B cell (primary cell): ENCODE measurements around the gene NR1H2. TPM values are rescaled to one million over a fixed set of nuclear protein-coding genes. Genes with fewer than 3 reads are reported as not detected.

Experiments
- ATAC-seq: fragments of 200-7000 bp; cut with Tn5 transposase; one replicate; pipeline ENCODE4 v1.10.0; 2021; ENCODE audit warnings: low read depth, mild to moderate bottlenecking, moderate number of reproducible peaks, moderate library complexity
- CTCF ChIA-PET: fragments of 350-600 bp; sonication (Branson Sonifier 250); formaldehyde crosslinking; loops from one replicate; lab custom pipeline; 2021; ENCODE audit warnings: antibody characterized with exemption, inconsistent platforms; lab: Charles Lee
- POLR2A ChIA-PET: fragments of 350-600 bp; sonication (Branson Sonifier 250); formaldehyde crosslinking; loops from one replicate; lab custom pipeline; 2021; ENCODE audit warnings: antibody characterized with exemption; lab: Charles Lee
- DNase-seq: peaks from one replicate; pipeline ENCODE4 v3.0.0; 2013
- H2AFZ ChIP-seq: 2 replicates; pipeline ENCODE4 v1.6.1; 2012; ENCODE audit warnings: mild to moderate bottlenecking, low read depth, low read length; ENCODE audit not compliant: insufficient read depth, poor library complexity, severe bottlenecking
- H3K27ac ChIP-seq, 2 donors: 1 replicate in 1 of 2; 2 replicates in 1 of 2; pipeline ENCODE4 v1.5.1; 2012 to 2013; ENCODE audit warnings: low read length in 2 of 2, mild to moderate bottlenecking in 2 of 2, moderate library complexity in 1 of 2
- H3K27me3 ChIP-seq, 4 experiments: fragments of 200-600 bp in 1 of 4; sonication (generic) in 1 of 4; replicated peaks in 1 of 4; 1 replicate in 2 of 4; 2 replicates in 2 of 4; pipeline versions ENCODE4 v1.6.1 to v1.7.0; 2013 to 2016; ENCODE audit warnings: low read length in 3 of 4, mild to moderate bottlenecking in 2 of 4, mixed read lengths in 1 of 4, moderate library complexity in 1 of 4; ENCODE audit not compliant: insufficient read depth in 4 of 4, control insufficient read depth in 3 of 4; ENCODE audit errors: control extremely low read depth in 1 of 4
- H3K36me3 ChIP-seq, 2 experiments: replicated peaks in 1 of 2; 1 replicate in 1 of 2; 2 replicates in 1 of 2; pipeline versions ENCODE4 v1.6.1 to v1.7.1; 2013; ENCODE audit warnings: low read length in 1 of 2; ENCODE audit not compliant: insufficient read depth in 2 of 2, control insufficient read depth in 1 of 2; ENCODE audit errors: control extremely low read depth in 1 of 2, extremely low read depth in 1 of 2
- H3K4me1 ChIP-seq, 2 donors: fragments of 200-600 bp in 1 of 2; sonication (generic) in 1 of 2; 1 replicate in 1 of 2; 2 replicates in 1 of 2; pipeline versions ENCODE4 v1.5.1 to v1.6.1; 2013 to 2017; ENCODE audit warnings: low read length in 2 of 2; ENCODE audit not compliant: control insufficient read depth in 2 of 2, insufficient read depth in 2 of 2
- H3K4me2 ChIP-seq: replicated peaks from 2 replicates; pipeline ENCODE3; 2012; ENCODE audit warnings: mild to moderate bottlenecking, low read depth, low read length; ENCODE audit not compliant: poor library complexity, severe bottlenecking
- H3K4me3 ChIP-seq, 5 experiments: fragments of 200-600 bp in 1 of 5; sonication (generic) in 1 of 5; 1 replicate in 3 of 5; 2 replicates in 2 of 5; pipeline versions ENCODE4 v1.5.1 to v1.7.0; 2011 to 2016; ENCODE audit warnings: low read length in 4 of 5, mild to moderate bottlenecking in 4 of 5, low read depth in 2 of 5, control low read depth in 1 of 5, moderate library complexity in 1 of 5; ENCODE audit not compliant: insufficient read depth in 1 of 5; ENCODE audit errors: control extremely low read depth in 1 of 5, extremely low read depth in 1 of 5
- H3K79me2 ChIP-seq: fragments of 200-600 bp; sonication (generic); one replicate; pipeline ENCODE4 v1.6.0; 2016; ENCODE audit warnings: low read length; ENCODE audit not compliant: control insufficient read depth, insufficient read depth
- H3K9ac ChIP-seq: fragments of 200-600 bp; sonication (generic); 2 replicates; pipeline ENCODE4 v1.6.1; 2017; ENCODE audit warnings: mild to moderate bottlenecking, low read length, moderate library complexity
- H3K9me3 ChIP-seq, 3 donors: one replicate each; pipeline versions ENCODE4 v1.6.1 to v1.7.1; 2013; ENCODE audit warnings: low read length in 2 of 3; ENCODE audit not compliant: control insufficient read depth in 2 of 3, insufficient read depth in 1 of 3; ENCODE audit errors: control extremely low read depth in 1 of 3
- H4K20me1 ChIP-seq: 2 replicates; pipeline ENCODE4 v1.6.0; 2012; ENCODE audit warnings: mild to moderate bottlenecking, low read length; ENCODE audit not compliant: insufficient read depth, control insufficient read depth, poor library complexity, severe bottlenecking
- H3K27ac Mint-ChIP-seq: one replicate; pipeline ENCODE4 v1.8.0; 2021; ENCODE audit warnings: mixed read lengths
- H3K27me3 Mint-ChIP-seq: one replicate; pipeline ENCODE4 v1.8.0; 2021; ENCODE audit warnings: mixed read lengths
- H3K4me1 Mint-ChIP-seq: one replicate; pipeline ENCODE4 v1.8.0; 2021; ENCODE audit warnings: mixed read lengths
- H3K4me3 Mint-ChIP-seq: one replicate; pipeline ENCODE4 v1.8.0; 2021; ENCODE audit warnings: mixed read lengths
- H3K9me3 Mint-ChIP-seq: one replicate; pipeline ENCODE4 v1.8.0; 2022; ENCODE audit warnings: mixed read lengths; ENCODE audit not compliant: insufficient read depth
- CTCF ChIP-seq: fragments of 200-600 bp; IDR thresholded peaks from one replicate; pipeline ENCODE4 v1.8.0; 2022; ENCODE audit warnings: antibody characterized with exemption, mild to moderate bottlenecking
- EZH2 ChIP-seq: IDR thresholded peaks from 2 replicates; pipeline ENCODE4 v1.6.1; 2012; ENCODE audit warnings: borderline replicate concordance, low read depth, mild to moderate bottlenecking, moderate library complexity, low read length; ENCODE audit not compliant: insufficient read depth, poor library complexity, severe bottlenecking
- WGBS: methylation state at CpG from one replicate; pipeline ENCODE4 v1.1.5; 2013; ENCODE audit warnings: missing lambda C conversion rate; ENCODE audit not compliant: insufficient coverage; 5-methylcytosine and 5-hydroxymethylcytosine counted together
- intact Hi-C: fragments of 100-400 bp; cut with micrococcal nuclease; formaldehyde crosslinking; loops from one replicate; pipeline ENCODE4 v1.10.0; 2022
- polyA plus RNA-seq: library from polyadenylated mRNA; depleted of rRNA; stranded (reverse); fragments of >200 nt; gene quantifications from 2 replicates; pipeline ENCODE4 v1.2.3, GENCODE V29; 2012
- total RNA-seq, 2 donors: library from RNA; stranded (reverse); fragments of 120-200 nt in 1 of 2; gene quantifications; 1 replicate in 1 of 2; 2 replicates in 1 of 2; pipeline versions ENCODE4 v1.2.3 to v1.2.4, GENCODE V29; 2013 to 2022

NR1H2 gene
- total and polyA plus RNA-seq, 2 donors (not counting 1 experiment from before 2014, with no cell fraction given), result 116 to 164 TPM

DNA sequence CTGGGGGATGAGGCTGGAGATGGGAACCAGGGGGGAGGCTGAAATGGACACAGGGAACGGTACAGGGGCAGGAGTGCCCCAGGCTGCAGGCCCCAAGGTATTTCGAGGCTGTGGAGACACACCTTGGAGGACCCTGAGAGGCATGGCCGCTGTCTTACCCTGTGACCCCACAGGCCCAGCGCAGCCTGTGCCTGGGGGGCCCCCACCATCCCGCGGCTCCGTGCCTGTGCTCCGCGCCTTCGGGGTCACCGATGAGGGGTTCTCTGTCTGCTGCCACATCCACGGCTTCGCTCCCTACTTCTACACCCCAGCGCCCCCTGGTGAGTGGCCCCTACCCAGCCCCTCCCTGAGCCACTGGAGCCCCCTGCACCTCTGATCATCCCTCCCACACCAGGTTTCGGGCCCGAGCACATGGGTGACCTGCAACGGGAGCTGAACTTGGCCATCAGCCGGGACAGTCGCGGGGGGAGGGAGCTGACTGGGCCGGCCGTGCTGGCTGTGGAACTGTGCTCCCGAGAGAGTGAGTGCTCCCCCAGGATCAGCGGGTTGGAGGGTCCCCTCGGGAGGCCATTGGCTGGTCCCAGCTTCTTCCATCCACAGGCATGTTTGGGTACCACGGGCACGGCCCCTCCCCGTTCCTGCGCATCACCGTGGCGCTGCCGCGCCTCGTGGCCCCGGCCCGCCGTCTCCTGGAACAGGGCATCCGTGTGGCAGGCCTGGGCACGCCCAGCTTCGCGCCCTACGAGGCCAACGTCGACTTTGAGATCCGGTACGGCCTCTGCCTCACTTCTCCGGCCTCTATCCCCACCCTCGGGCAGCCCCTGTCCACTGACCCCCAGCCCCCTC lies 25.6 kb downstream of the NR1H2 start:
- no peak overlapping the region for H3K27ac Mint-ChIP-seq
- ChIA-PET CTCF (no interaction called here), POLR2A (no interaction called here)
- H3K79me2 ChIP-seq, result peaks cover 25% of the 10 kb centered on the region
- intact Hi-C loops, result no loop called here
- H3K4me1 ChIP-seq, result no peaks in the 10 kb centered on the region
- H3K27ac ChIP-seq, result no peak overlapping the region
- no peak overlapping the region for H3K4me2 ChIP-seq
- no peak overlapping the region for H3K4me3 ChIP-seq
- DNase-seq (no peak), ATAC-seq (no peak)
- no peak overlapping the region for H2AFZ ChIP-seq
- H3K9ac ChIP-seq, result no peak overlapping the region
- no peaks in the 10 kb centered on the region for H3K4me1 Mint-ChIP-seq
- H4K20me1 ChIP-seq, result no peaks in the 10 kb centered on the region
- H3K36me3 ChIP-seq, result peaks cover 0 to 19% of the 10 kb centered on the region in 2 experiments
- H3K27me3 Mint-ChIP-seq, result no peaks in the 10 kb centered on the region
- no peak for TF ChIP-seq CTCF
- TF ChIP-seq EZH2, result no peak
- no peaks in the 10 kb centered on the region for H3K9me3 ChIP-seq
- H3K27me3 ChIP-seq, result no peaks in the 10 kb centered on the region
- 94% methylated on average over 48 of the region's 48 CpGs for WGBS
- H3K4me3 Mint-ChIP-seq, result no peak overlapping the region
- no peaks in the 10 kb centered on the region for H3K9me3 Mint-ChIP-seq

DNA sequence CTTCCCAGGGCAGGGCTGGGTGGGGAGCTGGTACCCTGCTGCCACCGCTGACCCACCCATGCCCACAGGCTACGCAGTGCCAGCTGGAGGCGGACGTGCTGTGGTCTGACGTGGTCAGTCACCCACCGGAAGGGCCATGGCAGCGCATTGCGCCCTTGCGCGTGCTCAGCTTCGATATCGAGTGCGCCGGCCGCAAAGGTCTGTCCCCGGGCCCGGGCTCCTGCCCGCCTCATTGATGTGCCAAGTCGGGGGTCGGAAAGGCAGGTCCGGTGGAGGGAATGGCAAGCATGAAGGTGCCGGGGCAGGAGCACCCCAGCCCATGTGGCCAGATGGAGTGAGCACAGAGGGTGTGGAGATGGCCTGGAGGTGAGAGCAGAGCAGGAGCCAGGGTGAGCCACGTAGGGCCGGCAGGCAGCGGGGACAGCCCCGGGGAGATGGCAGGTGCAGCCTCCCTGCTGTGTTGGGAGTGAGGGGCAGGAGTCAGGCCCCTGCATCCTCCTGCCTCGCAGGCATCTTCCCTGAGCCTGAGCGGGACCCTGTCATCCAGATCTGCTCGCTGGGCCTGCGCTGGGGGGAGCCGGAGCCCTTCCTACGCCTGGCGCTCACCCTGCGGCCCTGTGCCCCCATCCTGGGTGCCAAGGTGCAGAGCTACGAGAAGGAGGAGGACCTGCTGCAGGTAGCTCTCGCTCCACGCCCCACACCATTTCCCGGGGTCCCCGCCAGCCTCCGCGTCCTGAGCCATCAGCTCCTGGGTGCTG lies 26.5 kb downstream of the NR1H2 start:
- Histone ChIP-seq H3K4me1 (no peaks in the 10 kb centered on the region), H3K36me3 (peaks cover 0 to 19% of the 10 kb centered on the region in 2 experiments), H3K79me2 (peaks cover 29% of the 10 kb centered on the region), H3K9ac (no peak overlapping the region), H4K20me1 (no peaks in the 10 kb centered on the region), H2AFZ (no peak overlapping the region), H3K4me2 (no peak overlapping the region), H3K9me3 (no peaks in the 10 kb centered on the region), H3K4me3 (no peak overlapping the region), H3K27me3 (no peaks in the 10 kb centered on the region), H3K27ac (no peak overlapping the region)
- intact Hi-C loops, result no loop called here
- TF ChIP-seq CTCF (no peak), EZH2 (no peak)
- no peak overlapping the region for H3K27ac Mint-ChIP-seq
- ATAC-seq, result no peak
- no peaks in the 10 kb centered on the region for H3K4me1 Mint-ChIP-seq
- ChIA-PET POLR2A (no interaction called here), CTCF (interaction anchor here (0.7 kb wide), 1 partner anchor 26 kb away, joined by 3 read pairs; no protein-coding TSS in a partner anchor)
- H3K9me3 Mint-ChIP-seq, result no peaks in the 10 kb centered on the region
- H3K4me3 Mint-ChIP-seq, result no peak overlapping the region
- H3K27me3 Mint-ChIP-seq, result no peaks in the 10 kb centered on the region
- 95% methylated on average over 40 of the region's 41 CpGs for WGBS
- DNase-seq, result no peak
